Psoas muscle (tissue), 8 donors: ENCODE measurements around the gene ZFP36. TPM values are rescaled to one million over a fixed set of nuclear protein-coding genes. Genes with fewer than 3 reads are reported as not detected.

Experiments used
- ATAC-seq, 4 donors: fragments of 200-7000 bp; cut with Tn5 transposase; one replicate each; pipeline ENCODE4 v1.9.1; 2020; ENCODE audit warnings: moderate library complexity in 3 of 4, mild to moderate bottlenecking in 2 of 4
- DNase-seq, 2 donors: peaks; one replicate each; pipeline ENCODE4 v3.0.0-alpha.2; 2020
- H3K27ac ChIP-seq: fragments of 200-600 bp; one replicate; pipeline ENCODE4 v1.8.0; 2022
- H3K27me3 ChIP-seq, 3 donors: fragments of 200-600 bp in 1 of 3; one replicate each; pipeline versions ENCODE4 v1.6.1 to v1.8.0; 2013 to 2022; ENCODE audit warnings: low read length in 2 of 3, mild to moderate bottlenecking in 2 of 3, moderate library complexity in 1 of 3; ENCODE audit not compliant: insufficient read depth in 3 of 3
- H3K36me3 ChIP-seq, 2 donors: fragments of 200-600 bp in 1 of 2; one replicate each; pipeline versions ENCODE4 v1.6.1 to v1.8.0; 2013 to 2022; ENCODE audit warnings: low read depth in 1 of 2, mild to moderate bottlenecking in 1 of 2, moderate library complexity in 1 of 2; ENCODE audit not compliant: insufficient read depth in 1 of 2
- H3K4me1 ChIP-seq: fragments of 200-600 bp; one replicate; pipeline ENCODE4 v1.8.0; 2022
- H3K4me3 ChIP-seq: fragments of 200-600 bp; one replicate; pipeline ENCODE4 v1.8.0; 2022; ENCODE audit warnings: mild to moderate bottlenecking
- H3K9me3 ChIP-seq: fragments of 200-600 bp; one replicate; pipeline ENCODE4 v1.8.0; 2022
- CTCF ChIP-seq: fragments of 200-600 bp; IDR thresholded peaks from one replicate; pipeline ENCODE4 v1.8.0; 2022; ENCODE audit warnings: antibody characterized with exemption
- WGBS, 3 donors: extraction: QIAGEN DNeasy Blood & Tissue Kit; methylation state at CpG; one replicate each; pipeline versions ENCODE4 v1.1.6 to v1.1.7; 2013; 5-methylcytosine and 5-hydroxymethylcytosine counted together
- intact Hi-C, 2 donors: fragments of 100-400 bp; cut with DNase I; formaldehyde crosslinking; loops; one replicate each; pipeline versions ENCODE4 v1.11.0 to v1.14.2; 2022
- polyA plus RNA-seq, 3 donors: library from polyadenylated mRNA; stranded (reverse); fragments of 200-250 nt; gene quantifications; one replicate each; pipeline ENCODE4 v1.2.3, GENCODE V29; 2013
- total RNA-seq, 4 donors: library from RNA; stranded (reverse); fragmentation: NEBNext Ultra II Directional in 2 of 4; extraction: Animal tissue kit (Norgen Biotek cat#: 25700) in 2 of 4; gene quantifications; one replicate each; pipeline versions ENCODE4 v1.2.1 to v1.2.4, GENCODE V29; 2021 to 2023
- donor health status: healthy with polysubstance abuse.
- donor health status: DM: no; HTN: no; CAD: no; lungs with moderate emphysema.
- donor health status: Bipolar disorder and iron deficiency.
- donor health status: healthy.
- donor health status: DM: yes; HTN: yes; CAD: no.
- donor health status: DM: no; HTN: no; CAD: no.
- donor health status: DM: no; HTN: no; CAD: no.
- donor health status: DM: yes; HTN: yes; CAD: no.

Gene ZFP36
- total and polyA plus RNA-seq, 7 donors, result 32.1 to 391 (median 128) TPM

GRCh38 chr19:39428283-39429112, 21.9 kb downstream of the ZFP36 start:
- 12 to 18% (median 16%) methylated on average over 23 of the region's 23 CpGs for WGBS, 3 donors
- Histone ChIP-seq H3K4me3 (no peak overlapping the region), H3K27me3 (no peaks in the 10 kb centered on the region)

GRCh38 chr19:39430675-39431593, 24.3 kb downstream of the ZFP36 start:
- no peaks in the 10 kb centered on the region for H3K27me3 ChIP-seq
- H3K4me3 ChIP-seq, result peak overlapping the region; percentile 25
- TF ChIP-seq CTCF, result no peak
- peaks cover 7 to 44% of the 10 kb centered on the region in 2 donors for H3K36me3 ChIP-seq
- H3K9me3 ChIP-seq, result no peaks in the 10 kb centered on the region
- peaks cover 18% of the 10 kb centered on the region for H3K4me1 ChIP-seq
- intact Hi-C loops, result loop anchor here in 1 of 2 donors (10.0 kb wide), 1 partner anchor 86 kb away; the partner anchor contains the start of gene SAMD4B
- no peak for DNase-seq
- 63 to 69% (median 68%) methylated on average over 25 of the region's 25 CpGs for WGBS, 3 donors
- peak in 1 of 4 donors; percentile 13 for ATAC-seq
- peak overlapping the region; percentile 74 for H3K27ac ChIP-seq

More at GRCh38 chr19:39428283-39429112, 21.9 kb downstream of the ZFP36 start:
- Histone ChIP-seq H3K9me3 (no peaks in the 10 kb centered on the region), H3K4me1 (peaks cover 2% of the 10 kb centered on the region), H3K27ac (peak overlapping the region; percentile 63), H3K36me3 (peaks cover 0 to 27% of the 10 kb centered on the region in 2 donors)
- TF ChIP-seq CTCF, result no peak
- DNase-seq (peak; percentile 66 to 83), ATAC-seq (peak; percentile 33 to 61 (median 53))
- intact Hi-C loops, result no loop called here

- Histone ChIP-seq H3K27me3 (no peaks in the 10 kb centered on the region), H3K27ac (no peak overlapping the region), H3K9me3 (no peaks in the 10 kb centered on the region), H3K4me3 (no peak overlapping the region), H3K36me3 (peaks cover 7 to 44% of the 10 kb centered on the region in 2 donors), H3K4me1 (peaks cover 18% of the 10 kb centered on the region)
- intact Hi-C loops, result loop anchor here in 1 of 2 donors (10.0 kb wide), 1 partner anchor 88 kb away; the partner anchor contains the start of gene SAMD4B
- ATAC-seq (no peak), DNase-seq (no peak)
- WGBS, 3 donors, result 87 to 96% (median 95%) methylated on average over 8 of the region's 8 CpGs
- TF ChIP-seq CTCF, result no peak
These were observed 26.0 kb downstream of the ZFP36 start for GRCh38 chr19:39432677-39433025.

- H3K9me3 ChIP-seq, result no peaks in the 10 kb centered on the region
- H3K27ac ChIP-seq, result peak overlapping the region; percentile 93
- DNase-seq (no peak), ATAC-seq (no peak)
- intact Hi-C loops, result loop anchor here (2.0 to 10.0 kb wide), 3 partner anchors 21 to 89 kb away; partner anchors contain the start of genes MED29 (in 1 of the 2), PAF1 (in 1 of the 2), PLEKHG2 (in 1 of the 2) and SAMD4B (in 1 of the 2)
- H3K27me3 ChIP-seq, result no peaks in the 10 kb centered on the region
- H3K4me3 ChIP-seq, result peak overlapping the region; percentile 96
- peaks cover 7 to 44% of the 10 kb centered on the region in 2 donors for H3K36me3 ChIP-seq
- peaks cover 18% of the 10 kb centered on the region for H3K4me1 ChIP-seq
- no peak for TF ChIP-seq CTCF
- WGBS, 3 donors, result 92 to 96% (median 94%) methylated on average over 8 of the region's 8 CpGs
These were observed 26.9 kb downstream of the ZFP36 start for GRCh38 chr19:39433480-39434079.
